ENCODE data around the gene PPP1R16B. TPM values are rescaled to one million over a fixed set of nuclear protein-coding genes. Genes with fewer than 3 reads are reported as not detected.
A peak's percentile ranks its signal among the peaks of the same experiment; 100 is the strongest.

Gene PPP1R16B
- total and polyA plus RNA-seq, 4 donors, result 22.0 to 55.2 (median 37.8) TPM

- no peak for DNase-seq (ENCODE audit: low read depth in 4 of 6, low spot score in 6 of 6)
- no peaks in the 10 kb centered on the region for H3K27me3 ChIP-seq (ENCODE audit: control insufficient read depth, insufficient read depth, low read length)
- no peaks in the 10 kb centered on the region for H3K9me3 ChIP-seq (ENCODE audit: control insufficient read depth, insufficient read depth, low read length)
- 99% methylated on average over 6 of the region's 12 CpGs for WGBS (ENCODE audit: insufficient coverage)
- H3K27ac ChIP-seq (ENCODE audit: low read depth, low read length), result no peak overlapping the region
- no peak overlapping the region for H3K4me3 ChIP-seq (ENCODE audit: low read depth, low read length)
- H3K36me3 ChIP-seq (ENCODE audit: control insufficient read depth, insufficient read depth, low read length), result no peaks in the 10 kb centered on the region
- H3K4me1 ChIP-seq (ENCODE audit: control insufficient read depth, insufficient read depth, low read length), result peaks cover 8% of the 10 kb centered on the region
Observed at GRCh38 chr20:38866265-38867061, 61.0 kb downstream of the PPP1R16B start.

GRCh38 chr20:38867062-38867359 is 61.5 kb downstream of the PPP1R16B start:
- DNase-seq (ENCODE audit: low read depth in 4 of 6, low spot score in 6 of 6), result no peak
- no peaks in the 10 kb centered on the region for H3K27me3 ChIP-seq (ENCODE audit: control insufficient read depth, insufficient read depth, low read length)
- no peak overlapping the region for H3K27ac ChIP-seq (ENCODE audit: low read depth, low read length)
- 22% methylated on average over 1 of the region's 4 CpGs for WGBS (ENCODE audit: insufficient coverage)
- no peak overlapping the region for H3K4me3 ChIP-seq (ENCODE audit: low read depth, low read length)
- no peaks in the 10 kb centered on the region for H3K36me3 ChIP-seq (ENCODE audit: control insufficient read depth, insufficient read depth, low read length)
- peaks cover 8% of the 10 kb centered on the region for H3K4me1 ChIP-seq (ENCODE audit: control insufficient read depth, insufficient read depth, low read length)
- no peaks in the 10 kb centered on the region for H3K9me3 ChIP-seq (ENCODE audit: control insufficient read depth, insufficient read depth, low read length)

GRCh38 chr20:38870733-38871559 is 65.4 kb downstream of the PPP1R16B start:
- WGBS (ENCODE audit: insufficient coverage), result 65% methylated on average over 9 of the region's 12 CpGs
- DNase-seq (ENCODE audit: low read depth in 4 of 6, low spot score in 6 of 6), result no peak

GRCh38 chr20:38871560-38871953 is 66.1 kb downstream of the PPP1R16B start:
- DNase-seq (ENCODE audit: low read depth in 4 of 6, low spot score in 6 of 6), result no peak
- Histone ChIP-seq H3K9me3 (ENCODE audit: control insufficient read depth, insufficient read depth, low read length) (no peaks in the 10 kb centered on the region), H3K4me3 (ENCODE audit: low read depth, low read length) (no peak overlapping the region), H3K36me3 (ENCODE audit: control insufficient read depth, insufficient read depth, low read length) (no peaks in the 10 kb centered on the region), H3K27me3 (ENCODE audit: control insufficient read depth, insufficient read depth, low read length) (no peaks in the 10 kb centered on the region), H3K4me1 (ENCODE audit: control insufficient read depth, insufficient read depth, low read length) (peaks cover 12% of the 10 kb centered on the region), H3K27ac (ENCODE audit: low read depth, low read length) (no peak overlapping the region)
- 50% methylated on average over 1 of the region's 3 CpGs for WGBS (ENCODE audit: insufficient coverage)

More at GRCh38 chr20:38870733-38871559, 65.4 kb downstream of the PPP1R16B start:
- no peaks in the 10 kb centered on the region for H3K36me3 ChIP-seq (ENCODE audit: control insufficient read depth, insufficient read depth, low read length)
- H3K9me3 ChIP-seq (ENCODE audit: control insufficient read depth, insufficient read depth, low read length), result no peaks in the 10 kb centered on the region
- no peak overlapping the region for H3K27ac ChIP-seq (ENCODE audit: low read depth, low read length)
- no peaks in the 10 kb centered on the region for H3K27me3 ChIP-seq (ENCODE audit: control insufficient read depth, insufficient read depth, low read length)
- H3K4me3 ChIP-seq (ENCODE audit: low read depth, low read length), result no peak overlapping the region
- H3K4me1 ChIP-seq (ENCODE audit: control insufficient read depth, insufficient read depth, low read length), result peaks cover 12% of the 10 kb centered on the region

GRCh38 chr20:38872036-38872435 is 66.5 kb downstream of the PPP1R16B start:
- no peak overlapping the region for H3K27ac ChIP-seq (ENCODE audit: low read depth, low read length)
- H3K4me1 ChIP-seq (ENCODE audit: control insufficient read depth, insufficient read depth, low read length), result peaks cover 12% of the 10 kb centered on the region
- H3K36me3 ChIP-seq (ENCODE audit: control insufficient read depth, insufficient read depth, low read length), result no peaks in the 10 kb centered on the region
- no peak for DNase-seq (ENCODE audit: low read depth in 4 of 6, low spot score in 6 of 6)
- no peaks in the 10 kb centered on the region for H3K27me3 ChIP-seq (ENCODE audit: control insufficient read depth, insufficient read depth, low read length)
- H3K9me3 ChIP-seq (ENCODE audit: control insufficient read depth, insufficient read depth, low read length), result no peaks in the 10 kb centered on the region
- no peak overlapping the region for H3K4me3 ChIP-seq (ENCODE audit: low read depth, low read length)
- WGBS (ENCODE audit: insufficient coverage), result 86% methylated on average over 6 of the region's 7 CpGs

- WGBS (ENCODE audit: insufficient coverage), result 88% methylated on average over 15 of the region's 15 CpGs
- Histone ChIP-seq H3K9me3 (ENCODE audit: control insufficient read depth, insufficient read depth, low read length) (no peaks in the 10 kb centered on the region), H3K4me3 (ENCODE audit: low read depth, low read length) (no peak overlapping the region), H3K36me3 (ENCODE audit: control insufficient read depth, insufficient read depth, low read length) (no peaks in the 10 kb centered on the region), H3K27ac (ENCODE audit: low read depth, low read length) (no peak overlapping the region), H3K27me3 (ENCODE audit: control insufficient read depth, insufficient read depth, low read length) (no peaks in the 10 kb centered on the region), H3K4me1 (ENCODE audit: control insufficient read depth, insufficient read depth, low read length) (peaks cover 12% of the 10 kb centered on the region)
- DNase-seq (ENCODE audit: low read depth in 4 of 6, low spot score in 6 of 6), result no peak
Observed at GRCh38 chr20:38872491-38873049, 67.1 kb downstream of the PPP1R16B start.

- DNase-seq (ENCODE audit: low read depth in 4 of 6, low spot score in 6 of 6), result no peak
- Histone ChIP-seq H3K9me3 (ENCODE audit: control insufficient read depth, insufficient read depth, low read length) (no peaks in the 10 kb centered on the region), H3K27me3 (ENCODE audit: control insufficient read depth, insufficient read depth, low read length) (no peaks in the 10 kb centered on the region), H3K4me1 (ENCODE audit: control insufficient read depth, insufficient read depth, low read length) (peaks cover 12% of the 10 kb centered on the region), H3K27ac (ENCODE audit: low read depth, low read length) (no peak overlapping the region), H3K36me3 (ENCODE audit: control insufficient read depth, insufficient read depth, low read length) (no peaks in the 10 kb centered on the region), H3K4me3 (ENCODE audit: low read depth, low read length) (no peak overlapping the region)
- 80% methylated on average over 11 of the region's 12 CpGs for WGBS (ENCODE audit: insufficient coverage)
Observed at GRCh38 chr20:38873050-38873581, 67.6 kb downstream of the PPP1R16B start.

GRCh38 chr20:38874460-38875174 is 69.1 kb downstream of the PPP1R16B start:
- no peaks in the 10 kb centered on the region for H3K27me3 ChIP-seq (ENCODE audit: control insufficient read depth, insufficient read depth, low read length)

More at GRCh38 chr20:38874460-38875174, 69.1 kb downstream of the PPP1R16B start:
- no peaks in the 10 kb centered on the region for H3K9me3 ChIP-seq (ENCODE audit: control insufficient read depth, insufficient read depth, low read length)
- H3K4me1 ChIP-seq (ENCODE audit: control insufficient read depth, insufficient read depth, low read length), result peaks cover 12% of the 10 kb centered on the region
- no peaks in the 10 kb centered on the region for H3K36me3 ChIP-seq (ENCODE audit: control insufficient read depth, insufficient read depth, low read length)
- H3K27ac ChIP-seq (ENCODE audit: low read depth, low read length), result no peak overlapping the region
- H3K4me3 ChIP-seq (ENCODE audit: low read depth, low read length), result no peak overlapping the region
- DNase-seq (ENCODE audit: low read depth in 4 of 6, low spot score in 6 of 6), result peak in 1 of 6 donors; percentile 8
- WGBS (ENCODE audit: insufficient coverage), result 70% methylated on average over 4 of the region's 4 CpGs
